Upper lobe of right lung (tissue), 1 donor: ENCODE data around the gene SMIM11. TPM values are rescaled to one million over a fixed set of nuclear protein-coding genes. Genes with fewer than 3 reads are reported as not detected.
A peak's percentile ranks its signal among the peaks of the same experiment; 100 is the strongest.
"Not testable (repeated sequence)": the region's sequence is repeated elsewhere in the genome, so short reads cannot be mapped to it uniquely, and the experiment has no call there.

Source experiments
- ATAC-seq: fragments of 200-7000 bp; cut with Tn5 transposase; one replicate; pipeline ENCODE4 v1.9.1; 2020; ENCODE audit warnings: mild to moderate bottlenecking, moderate library complexity
- DNase-seq: peaks from one replicate; pipeline ENCODE4 v3.0.0-alpha.2; 2020
- H3K27ac ChIP-seq: fragments of 200-600 bp; one replicate; pipeline ENCODE4 v1.8.0; 2022
- H3K27me3 ChIP-seq: fragments of 200-600 bp; one replicate; pipeline ENCODE4 v1.8.0; 2022; ENCODE audit warnings: mild to moderate bottlenecking
- H3K36me3 ChIP-seq: fragments of 200-600 bp; one replicate; pipeline ENCODE4 v1.8.0; 2022
- H3K4me1 ChIP-seq: fragments of 200-600 bp; one replicate; pipeline ENCODE4 v1.8.0; 2022
- H3K4me3 ChIP-seq: fragments of 200-600 bp; one replicate; pipeline ENCODE4 v1.8.0; 2022; ENCODE audit warnings: mild to moderate bottlenecking
- H3K9me3 ChIP-seq: fragments of 200-600 bp; one replicate; pipeline ENCODE4 v1.8.0; 2022
- intact Hi-C: fragments of 100-400 bp; cut with DNase I; formaldehyde crosslinking; loops from one replicate; pipeline ENCODE4 v1.11.0; 2022
- total RNA-seq: library from RNA; stranded (reverse); fragmentation: NEBNext Ultra II Directional; extraction: Animal tissue kit (Norgen Biotek cat#: 25700); gene quantifications from one replicate; pipeline ENCODE4 v1.2.1, GENCODE V29; 2021
- donor health status: DM: no; HTN: yes; CAD: no; lungs with severe emphysema.

The SMIM11 gene
- total RNA-seq, 1 donor from 2014 or later, result 21.8 TPM

GRCh38 chr21:34400522-34400921 is 25.2 kb downstream of the SMIM11 start:
- ATAC-seq, H3K4me1 ChIP-seq, H3K4me3 ChIP-seq, DNase-seq, H3K27me3 ChIP-seq, H3K9me3 ChIP-seq, intact Hi-C loops, H3K27ac ChIP-seq, H3K36me3 ChIP-seq: not testable (repeated sequence)

GRCh38 chr21:34404742-34405141 is 29.4 kb downstream of the SMIM11 start:
- H3K27me3 ChIP-seq, H3K36me3 ChIP-seq, H3K27ac ChIP-seq, intact Hi-C loops, H3K9me3 ChIP-seq, H3K4me3 ChIP-seq, DNase-seq, ATAC-seq, H3K4me1 ChIP-seq: not testable (repeated sequence)

- H3K27me3 ChIP-seq, intact Hi-C loops, DNase-seq, H3K4me1 ChIP-seq, ATAC-seq, H3K9me3 ChIP-seq, H3K36me3 ChIP-seq, H3K4me3 ChIP-seq, H3K27ac ChIP-seq: not testable (repeated sequence)
Observed at GRCh38 chr21:34405686-34406085, 30.4 kb downstream of the SMIM11 start.

GRCh38 chr21:34406102-34406501 is 30.8 kb downstream of the SMIM11 start:
- intact Hi-C loops, H3K9me3 ChIP-seq, DNase-seq: not testable (repeated sequence)

GRCh38 chr21:34406676-34407075 is 31.4 kb downstream of the SMIM11 start:
- intact Hi-C loops, H3K4me1 ChIP-seq, DNase-seq, H3K27me3 ChIP-seq, H3K36me3 ChIP-seq, H3K9me3 ChIP-seq, H3K27ac ChIP-seq, ATAC-seq, H3K4me3 ChIP-seq: not testable (repeated sequence)

More at GRCh38 chr21:34406102-34406501, 30.8 kb downstream of the SMIM11 start:
- H3K4me3 ChIP-seq, H3K27me3 ChIP-seq, H3K27ac ChIP-seq, H3K36me3 ChIP-seq, ATAC-seq, H3K4me1 ChIP-seq: not testable (repeated sequence)

- H3K4me1 ChIP-seq, H3K27ac ChIP-seq, ATAC-seq, H3K4me3 ChIP-seq, H3K36me3 ChIP-seq, intact Hi-C loops, H3K9me3 ChIP-seq, DNase-seq, H3K27me3 ChIP-seq: not testable (repeated sequence)
Observed at GRCh38 chr21:34407294-34407693, 32.0 kb downstream of the SMIM11 start.

- H3K27ac ChIP-seq, H3K27me3 ChIP-seq, intact Hi-C loops, DNase-seq, H3K36me3 ChIP-seq, ATAC-seq, H3K4me3 ChIP-seq, H3K4me1 ChIP-seq, H3K9me3 ChIP-seq: not testable (repeated sequence)
Observed at GRCh38 chr21:34417448-34418077, 42.3 kb downstream of the SMIM11 start.

GRCh38 chr21:34423805-34424204 is 48.5 kb downstream of the SMIM11 start, which contains the start of gene SMIM34:
TSS of gene SMIM34 (minus strand) at chr21:34423951. CDS start at chr21:34423839, 112 bp downstream.
- H3K27ac ChIP-seq, H3K4me1 ChIP-seq, H3K9me3 ChIP-seq, intact Hi-C loops, H3K36me3 ChIP-seq, H3K4me3 ChIP-seq, ATAC-seq, DNase-seq, H3K27me3 ChIP-seq: not testable (repeated sequence)

GRCh38 chr21:34427339-34427738 is 52.0 kb downstream of the SMIM11 start:
- H3K27ac ChIP-seq, H3K9me3 ChIP-seq, H3K27me3 ChIP-seq, H3K36me3 ChIP-seq, intact Hi-C loops, ATAC-seq, DNase-seq, H3K4me1 ChIP-seq, H3K4me3 ChIP-seq: not testable (repeated sequence)

GRCh38 chr21:34428441-34428840 is 53.1 kb downstream of the SMIM11 start:
- H3K4me3 ChIP-seq, H3K4me1 ChIP-seq, H3K27me3 ChIP-seq, ATAC-seq, DNase-seq, H3K36me3 ChIP-seq, H3K9me3 ChIP-seq, H3K27ac ChIP-seq, intact Hi-C loops: not testable (repeated sequence)

GRCh38 chr21:34429710-34430109 is 54.4 kb downstream of the SMIM11 start:
- H3K36me3 ChIP-seq, H3K9me3 ChIP-seq, intact Hi-C loops, H3K27ac ChIP-seq, H3K4me3 ChIP-seq, H3K27me3 ChIP-seq, DNase-seq, H3K4me1 ChIP-seq: not testable (repeated sequence)
- ATAC-seq, result peak; percentile 25

Other genes starting within 250 kb of the SMIM11 start
- 0.52 TPM for gene KCNE2, start 11.5 kb upstream of the SMIM11 start, total RNA-seq
- not detected for gene SMIM34, start 48.4 kb downstream of the SMIM11 start, total RNA-seq
- gene KCNE1, start 136.7 kb downstream of the SMIM11 start, total RNA-seq, result 13.6 TPM
- gene RCAN1, start 239.6 kb downstream of the SMIM11 start, total RNA-seq, result 26.9 TPM